ENCODE results near the gene MAML3. TPM values are rescaled to one million over a fixed set of nuclear protein-coding genes. Genes with fewer than 3 reads are reported as not detected.

Gene MAML3
- polyA plus RNA-seq, 1 donor (not counting 4 experiments of a cell fraction or from before 2014, with no cell fraction given), result 0.68 TPM

DNA sequence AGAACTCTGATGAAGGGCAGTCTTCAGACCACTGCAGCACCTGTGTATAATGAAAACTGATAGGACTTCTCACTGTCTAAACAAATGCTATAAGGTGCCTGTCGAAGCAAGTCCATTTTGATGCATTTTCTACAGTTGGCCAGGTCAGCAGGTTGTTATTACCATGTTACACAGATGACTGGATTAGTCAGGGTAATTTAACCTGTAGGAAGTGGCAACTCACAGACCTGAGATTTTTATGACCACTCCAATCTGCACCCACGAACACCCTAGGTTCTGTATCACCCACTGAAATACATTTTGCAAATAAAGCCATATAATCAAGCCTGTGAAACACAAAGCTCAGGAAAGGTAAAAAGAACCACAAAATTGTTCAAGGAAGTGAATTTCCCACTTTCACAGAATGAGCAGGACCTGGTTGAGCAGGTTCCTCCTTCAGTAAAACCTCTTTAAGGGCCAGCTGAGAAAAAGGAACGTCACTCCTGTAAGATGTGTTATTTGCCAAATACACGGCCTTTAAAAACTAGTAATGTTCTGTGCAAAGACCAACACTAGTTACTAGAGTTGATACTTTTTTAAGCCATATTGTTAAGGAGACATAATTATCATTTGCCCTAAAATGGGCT, 12.7 kb downstream of the MAML3 start:
- H3K4me3 ChIP-seq (ENCODE audit: control insufficient read depth in 2 of 3, extremely low read depth in 1 of 3, insufficient read depth in 2 of 3, low read depth in 1 of 3, low read length in 3 of 3), result no peak overlapping the region
- no peaks in the 10 kb centered on the region for H3K27me3 ChIP-seq (ENCODE audit: control insufficient read depth, extremely low read depth, insufficient read depth, low read length)
- DNase-seq (ENCODE audit: low read depth, low spot score) (no peak), FAIRE-seq (no peak)
- H3K36me3 ChIP-seq (ENCODE audit: control insufficient read depth in 2 of 2, extremely low read depth in 1 of 2, insufficient read depth in 2 of 2, low read length in 2 of 2), result no peaks in the 10 kb centered on the region
- no peak overlapping the region for H3K9ac ChIP-seq (ENCODE audit: control insufficient read depth, extremely low read depth, insufficient read depth, low read length)
- no peaks in the 10 kb centered on the region for H4K20me1 ChIP-seq (ENCODE audit: control insufficient read depth, extremely low read depth, insufficient read depth, low read length)
- no peak overlapping the region for H3K4me2 ChIP-seq (ENCODE audit: control insufficient read depth, extremely low read depth, insufficient read depth, low read depth, low read length)
- H3K79me2 ChIP-seq (ENCODE audit: control insufficient read depth, insufficient read depth, low read length), result no peaks in the 10 kb centered on the region
- no peaks in the 10 kb centered on the region for H3K9me1 ChIP-seq (ENCODE audit: control insufficient read depth, extremely low read depth, insufficient read depth, low read length)
- H3K9me3 ChIP-seq (ENCODE audit: control insufficient read depth, low read depth, low read length), result no peaks in the 10 kb centered on the region
- TF ChIP-seq EZH2 (IDR thresholded peaks at IDR 0.05; ENCODE audit: low read length), result no peak
- TF ChIP-seq, protein P1, sequence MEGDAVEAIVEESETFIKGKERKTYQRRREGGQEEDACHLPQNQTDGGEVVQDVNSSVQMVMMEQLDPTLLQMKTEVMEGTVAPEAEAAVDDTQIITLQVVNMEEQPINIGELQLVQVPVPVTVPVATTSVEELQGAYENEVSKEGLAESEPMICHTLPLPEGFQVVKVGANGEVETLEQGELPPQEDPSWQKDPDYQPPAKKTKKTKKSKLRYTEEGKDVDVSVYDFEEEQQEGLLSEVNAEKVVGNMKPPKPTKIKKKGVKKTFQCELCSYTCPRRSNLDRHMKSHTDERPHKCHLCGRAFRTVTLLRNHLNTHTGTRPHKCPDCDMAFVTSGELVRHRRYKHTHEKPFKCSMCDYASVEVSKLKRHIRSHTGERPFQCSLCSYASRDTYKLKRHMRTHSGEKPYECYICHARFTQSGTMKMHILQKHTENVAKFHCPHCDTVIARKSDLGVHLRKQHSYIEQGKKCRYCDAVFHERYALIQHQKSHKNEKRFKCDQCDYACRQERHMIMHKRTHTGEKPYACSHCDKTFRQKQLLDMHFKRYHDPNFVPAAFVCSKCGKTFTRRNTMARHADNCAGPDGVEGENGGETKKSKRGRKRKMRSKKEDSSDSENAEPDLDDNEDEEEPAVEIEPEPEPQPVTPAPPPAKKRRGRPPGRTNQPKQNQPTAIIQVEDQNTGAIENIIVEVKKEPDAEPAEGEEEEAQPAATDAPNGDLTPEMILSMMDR (optimal IDR thresholded peaks at IDR 0.05 in 1 of 3, IDR thresholded peaks at IDR 0.05 in 1 of 3, conservative IDR thresholded peaks at IDR 0.05 in 1 of 3; ENCODE audit: extremely low read depth in 1 of 3, insufficient read depth in 2 of 3, low read length in 3 of 3), result no peak
- no peak overlapping the region for H3K27ac ChIP-seq (ENCODE audit: control insufficient read depth, insufficient read depth, low read length)
- dilution Hi-C loops (cut with MboI; ENCODE audit: extremely low pct_ligation_motif_present, low sequenced_read_pairs), result no loop called here
- no peak overlapping the region for H2AFZ ChIP-seq (ENCODE audit: control insufficient read depth, low read length)
- peaks cover 4% of the 10 kb centered on the region for H3K4me1 ChIP-seq (ENCODE audit: control insufficient read depth, extremely low read depth, insufficient read depth, low read length)

DNA sequence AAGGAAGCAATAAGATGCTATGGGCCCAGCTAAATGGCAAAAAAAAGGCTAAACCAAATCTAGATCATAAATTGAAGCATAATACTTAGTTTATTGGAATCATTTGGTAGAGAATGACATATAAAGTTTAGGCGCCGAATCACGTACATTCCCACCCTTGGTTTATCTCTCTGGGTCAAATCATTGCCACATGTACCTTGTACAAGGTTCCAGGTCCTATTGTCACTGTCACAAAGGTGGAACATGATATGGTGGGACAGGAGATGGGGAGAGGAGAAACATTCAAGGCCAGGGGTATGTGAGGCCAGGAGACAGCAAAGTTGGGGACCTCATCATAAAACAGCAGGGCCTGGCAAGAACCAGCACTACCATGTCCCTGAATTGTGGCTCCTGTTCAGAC, 13.4 kb downstream of the MAML3 start:
- Histone ChIP-seq H3K79me2 (ENCODE audit: control insufficient read depth, insufficient read depth, low read length) (no peaks in the 10 kb centered on the region), H3K27ac (ENCODE audit: control insufficient read depth, insufficient read depth, low read length) (no peak overlapping the region), H3K4me1 (ENCODE audit: control insufficient read depth, extremely low read depth, insufficient read depth, low read length) (peaks cover 6% of the 10 kb centered on the region)

More for the DNA sequence above, 13.4 kb downstream of the MAML3 start:
- H3K9me3 ChIP-seq (ENCODE audit: control insufficient read depth, low read depth, low read length), result no peaks in the 10 kb centered on the region
- no peak overlapping the region for H3K4me3 ChIP-seq (ENCODE audit: control insufficient read depth in 2 of 3, extremely low read depth in 1 of 3, insufficient read depth in 2 of 3, low read depth in 1 of 3, low read length in 3 of 3)
- dilution Hi-C loops (cut with MboI; ENCODE audit: extremely low pct_ligation_motif_present, low sequenced_read_pairs), result no loop called here
- H3K9me1 ChIP-seq (ENCODE audit: control insufficient read depth, extremely low read depth, insufficient read depth, low read length), result no peaks in the 10 kb centered on the region
- H2AFZ ChIP-seq (ENCODE audit: control insufficient read depth, low read length), result no peak overlapping the region
- H3K4me2 ChIP-seq (ENCODE audit: control insufficient read depth, extremely low read depth, insufficient read depth, low read depth, low read length), result no peak overlapping the region
- H3K9ac ChIP-seq (ENCODE audit: control insufficient read depth, extremely low read depth, insufficient read depth, low read length), result no peak overlapping the region
- FAIRE-seq, result no peak
- no peak for DNase-seq (ENCODE audit: low read depth, low spot score)
- no peaks in the 10 kb centered on the region for H3K36me3 ChIP-seq (ENCODE audit: control insufficient read depth in 2 of 2, extremely low read depth in 1 of 2, insufficient read depth in 2 of 2, low read length in 2 of 2)
- TF ChIP-seq EZH2 (IDR thresholded peaks at IDR 0.05; ENCODE audit: low read length), result no peak
- TF ChIP-seq, protein P1 (optimal IDR thresholded peaks at IDR 0.05 in 1 of 3, IDR thresholded peaks at IDR 0.05 in 1 of 3, conservative IDR thresholded peaks at IDR 0.05 in 1 of 3; ENCODE audit: extremely low read depth in 1 of 3, insufficient read depth in 2 of 3, low read length in 3 of 3), result no peak
- H4K20me1 ChIP-seq (ENCODE audit: control insufficient read depth, extremely low read depth, insufficient read depth, low read length), result no peaks in the 10 kb centered on the region
- H3K27me3 ChIP-seq (ENCODE audit: control insufficient read depth, extremely low read depth, insufficient read depth, low read length), result no peaks in the 10 kb centered on the region
